Stomach smooth muscle (tissue), 2 donors: ENCODE data around the gene ACTRT2.
A peak's percentile ranks its signal among the peaks of the same experiment; 100 is the strongest.

Experiments used
- H3K27ac ChIP-seq: one replicate; pipeline ENCODE4 v1.7.0; 2013; ENCODE audit warnings: mild to moderate bottlenecking, low read length, inconsistent platforms
- H3K27me3 ChIP-seq, 2 donors: one replicate each; pipeline ENCODE4 v1.7.0; 2013; ENCODE audit warnings: low read length in 2 of 2; ENCODE audit not compliant: insufficient read depth in 2 of 2, control insufficient read depth in 1 of 2
- H3K36me3 ChIP-seq, 2 donors: one replicate each; pipeline ENCODE4 v1.7.0; 2013; ENCODE audit warnings: low read length in 2 of 2; ENCODE audit not compliant: control insufficient read depth in 2 of 2, insufficient read depth in 2 of 2
- H3K4me1 ChIP-seq: one replicate; pipeline ENCODE4 v1.7.0; 2013; ENCODE audit warnings: low read length; ENCODE audit not compliant: control insufficient read depth, insufficient read depth
- H3K4me3 ChIP-seq, 2 donors: one replicate each; pipeline ENCODE4 v1.7.0; 2013; ENCODE audit warnings: low read length in 2 of 2
- H3K9ac ChIP-seq, 2 donors: one replicate each; pipeline ENCODE4 v1.7.0; 2013; ENCODE audit warnings: low read length in 2 of 2, mild to moderate bottlenecking in 1 of 2
- H3K9me3 ChIP-seq, 2 donors: one replicate each; pipeline ENCODE4 v1.7.0; 2013; ENCODE audit warnings: low read length in 2 of 2; ENCODE audit not compliant: control insufficient read depth in 2 of 2
- donor health status: healthy.
- donor health status: Pancreatic carcinoma.

Gene ACTRT2

GRCh38 chr1:3065797-3066196, 44.5 kb downstream of the ACTRT2 start:
- no peak overlapping the region for H3K9ac ChIP-seq

GRCh38 chr1:3066250-3066711, 45.0 kb downstream of the ACTRT2 start:
- no peaks in the 10 kb centered on the region for H3K36me3 ChIP-seq
- H3K9me3 ChIP-seq = no peaks in the 10 kb centered on the region
- H3K4me1 ChIP-seq = peaks cover 36% of the 10 kb centered on the region
- H3K27ac ChIP-seq = no peak overlapping the region
- H3K27me3 ChIP-seq = peaks cover 58 to 70% of the 10 kb centered on the region in 2 donors
- H3K4me3 ChIP-seq = peak overlapping the region in 1 of 2 donors; percentile 22
- no peak overlapping the region for H3K9ac ChIP-seq

More at GRCh38 chr1:3065797-3066196, 44.5 kb downstream of the ACTRT2 start:
- no peak overlapping the region for H3K4me3 ChIP-seq
- H3K4me1 ChIP-seq = peaks cover 34% of the 10 kb centered on the region
- H3K27me3 ChIP-seq = peaks cover 61 to 65% of the 10 kb centered on the region in 2 donors
- H3K9me3 ChIP-seq = no peaks in the 10 kb centered on the region
- H3K36me3 ChIP-seq = no peaks in the 10 kb centered on the region
- no peak overlapping the region for H3K27ac ChIP-seq

- Histone ChIP-seq H3K4me3 (peak overlapping the region in 1 of 2 donors; percentile 22), H3K4me1 (peaks cover 36% of the 10 kb centered on the region), H3K27me3 (peaks cover 59 to 74% of the 10 kb centered on the region in 2 donors), H3K27ac (no peak overlapping the region), H3K9me3 (no peaks in the 10 kb centered on the region), H3K36me3 (no peaks in the 10 kb centered on the region), H3K9ac (no peak overlapping the region)
Observed at GRCh38 chr1:3066826-3067225, 45.6 kb downstream of the ACTRT2 start.

GRCh38 chr1:3067301-3067670, 46.0 kb downstream of the ACTRT2 start:
- no peaks in the 10 kb centered on the region for H3K9me3 ChIP-seq
- peaks cover 36% of the 10 kb centered on the region for H3K4me1 ChIP-seq
- H3K27me3 ChIP-seq = peaks cover 61 to 74% of the 10 kb centered on the region in 2 donors
- H3K9ac ChIP-seq = no peak overlapping the region
- no peaks in the 10 kb centered on the region for H3K36me3 ChIP-seq
- H3K27ac ChIP-seq = no peak overlapping the region
- H3K4me3 ChIP-seq = peak overlapping the region in 1 of 2 donors; percentile 54

GRCh38 chr1:3067671-3068563, 46.6 kb downstream of the ACTRT2 start:
- H3K27ac ChIP-seq = no peak overlapping the region
- no peaks in the 10 kb centered on the region for H3K9me3 ChIP-seq
- no peaks in the 10 kb centered on the region for H3K36me3 ChIP-seq
- peak overlapping the region in 1 of 2 donors; percentile 73 for H3K4me3 ChIP-seq
- peaks cover 36% of the 10 kb centered on the region for H3K4me1 ChIP-seq
- no peak overlapping the region for H3K9ac ChIP-seq
- peaks cover 64 to 75% of the 10 kb centered on the region in 2 donors for H3K27me3 ChIP-seq

- H3K27ac ChIP-seq = no peak within 1 kb of the TSS
- H3K9ac ChIP-seq = peak within 1 kb of the TSS; percentile 60 to 78
- peak within 1 kb of the TSS; percentile 67 to 78 for H3K4me3 ChIP-seq
- H3K36me3 ChIP-seq = no peaks in the 10 kb centered on the region
- H3K27me3 ChIP-seq = peaks cover 61 to 75% of the 10 kb centered on the region in 2 donors
- H3K4me1 ChIP-seq = peaks cover 33% of the 10 kb centered on the region
- no peaks in the 10 kb centered on the region for H3K9me3 ChIP-seq
Observed at GRCh38 chr1:3068564-3069431, 47.5 kb downstream of the ACTRT2 start, which contains the start of gene PRDM16. Gene PRDM16 (plus strand): TSS chr1:3069203. CDS start chr1:3069260, 57 bp downstream.

- Histone ChIP-seq H3K4me1 (peaks cover 32% of the 10 kb centered on the region), H3K9ac (peak overlapping the region; percentile 60 to 78), H3K27me3 (peaks cover 61 to 75% of the 10 kb centered on the region in 2 donors), H3K9me3 (no peaks in the 10 kb centered on the region), H3K36me3 (no peaks in the 10 kb centered on the region), H3K27ac (no peak overlapping the region), H3K4me3 (peak overlapping the region; percentile 67 to 78)
Observed at GRCh38 chr1:3069491-3070308, 48.4 kb downstream of the ACTRT2 start.

GRCh38 chr1:3070309-3070643, 49.0 kb downstream of the ACTRT2 start:
- H3K9ac ChIP-seq = no peak overlapping the region
- peaks cover 57 to 74% of the 10 kb centered on the region in 2 donors for H3K27me3 ChIP-seq
- H3K4me3 ChIP-seq = peak overlapping the region in 1 of 2 donors; percentile 78
- no peaks in the 10 kb centered on the region for H3K9me3 ChIP-seq
- H3K36me3 ChIP-seq = no peaks in the 10 kb centered on the region
- no peak overlapping the region for H3K27ac ChIP-seq
- H3K4me1 ChIP-seq = peaks cover 29% of the 10 kb centered on the region

GRCh38 chr1:3070644-3071564, 49.6 kb downstream of the ACTRT2 start:
- H3K27me3 ChIP-seq = peaks cover 55 to 74% of the 10 kb centered on the region in 2 donors
- H3K4me1 ChIP-seq = peaks cover 29% of the 10 kb centered on the region
- H3K9ac ChIP-seq = peak overlapping the region in 1 of 2 donors; percentile 26
- H3K9me3 ChIP-seq = no peaks in the 10 kb centered on the region
- H3K36me3 ChIP-seq = no peaks in the 10 kb centered on the region
- peak overlapping the region; percentile 16 to 78 for H3K4me3 ChIP-seq
- H3K27ac ChIP-seq = no peak overlapping the region
